ENCODE measurements around the gene RPS23.
A peak's percentile ranks its signal among the peaks of the same experiment; 100 is the strongest.

RPS23 gene

GRCh38 chr5:82277987-82278710 is at the start of gene RPS23:
Gene RPS23, minus strand, starts transcription at chr5:82278354. Its CDS starts 31 bp downstream, at chr5:82278323.
- peak; percentile 90 for DNase-seq (ENCODE audit: low read depth)

- DNase-seq (ENCODE audit: low read depth) = peak; percentile 72
Measured at GRCh38 chr5:82327941-82328340, 49.8 kb upstream of the RPS23 start.

- DNase-seq (ENCODE audit: low read depth) = no peak
Measured at GRCh38 chr5:82325996-82326395, 47.8 kb upstream of the RPS23 start.

GRCh38 chr5:82325155-82325554 is 47.0 kb upstream of the RPS23 start:
- DNase-seq (ENCODE audit: low read depth) = no peak

GRCh38 chr5:82320966-82321365 is 42.8 kb upstream of the RPS23 start:
- peak; percentile 81 for DNase-seq (ENCODE audit: low read depth)

GRCh38 chr5:82319651-82320376 is 41.7 kb upstream of the RPS23 start:
- DNase-seq (ENCODE audit: low read depth) = no peak

- no peak for DNase-seq (ENCODE audit: low read depth)
Measured at GRCh38 chr5:82319192-82319591, 41.0 kb upstream of the RPS23 start.

GRCh38 chr5:82314964-82315758 is 37.0 kb upstream of the RPS23 start:
- peak; percentile 83 for DNase-seq (ENCODE audit: low read depth)

- peak; percentile 54 for DNase-seq (ENCODE audit: low read depth)
Measured at GRCh38 chr5:82313016-82313415, 34.9 kb upstream of the RPS23 start.

GRCh38 chr5:82312373-82312856 is 34.3 kb upstream of the RPS23 start:
- DNase-seq (ENCODE audit: low read depth) = peak; percentile 87

GRCh38 chr5:82309091-82309531 is 31.0 kb upstream of the RPS23 start:
- DNase-seq (ENCODE audit: low read depth) = no peak

- no peak for DNase-seq (ENCODE audit: low read depth)
Measured at GRCh38 chr5:82308416-82308815, 30.3 kb upstream of the RPS23 start.

GRCh38 chr5:82307451-82307850 is 29.3 kb upstream of the RPS23 start:
- DNase-seq (ENCODE audit: low read depth) = peak; percentile 61

- no peak for DNase-seq (ENCODE audit: low read depth)
Measured at GRCh38 chr5:82306151-82306550, 28.0 kb upstream of the RPS23 start.

GRCh38 chr5:82301190-82301589 is 23.0 kb upstream of the RPS23 start:
- no peak for DNase-seq (ENCODE audit: low read depth)

GRCh38 chr5:82298668-82299067 is 20.5 kb upstream of the RPS23 start:
- peak; percentile 22 for DNase-seq (ENCODE audit: low read depth)

GRCh38 chr5:82297711-82298110 is 19.6 kb upstream of the RPS23 start:
- DNase-seq (ENCODE audit: low read depth) = no peak

GRCh38 chr5:82296929-82297328 is 18.8 kb upstream of the RPS23 start:
- DNase-seq (ENCODE audit: low read depth) = no peak

- DNase-seq (ENCODE audit: low read depth) = no peak
Measured at GRCh38 chr5:82295959-82296531, 17.9 kb upstream of the RPS23 start.

GRCh38 chr5:82295144-82295543 is 17.0 kb upstream of the RPS23 start:
- DNase-seq (ENCODE audit: low read depth) = no peak

- no peak for DNase-seq (ENCODE audit: low read depth)
Measured at GRCh38 chr5:82291420-82291819, 13.3 kb upstream of the RPS23 start.

- DNase-seq (ENCODE audit: low read depth) = no peak
Measured at GRCh38 chr5:82290908-82291307, 12.8 kb upstream of the RPS23 start.
